ENCODE measurements around the gene TRIAP1.
"Not testable (repeated sequence)": the region's sequence is repeated elsewhere in the genome, so short reads cannot be mapped to it uniquely, and the experiment has no call there.

The TRIAP1 gene

DNA sequence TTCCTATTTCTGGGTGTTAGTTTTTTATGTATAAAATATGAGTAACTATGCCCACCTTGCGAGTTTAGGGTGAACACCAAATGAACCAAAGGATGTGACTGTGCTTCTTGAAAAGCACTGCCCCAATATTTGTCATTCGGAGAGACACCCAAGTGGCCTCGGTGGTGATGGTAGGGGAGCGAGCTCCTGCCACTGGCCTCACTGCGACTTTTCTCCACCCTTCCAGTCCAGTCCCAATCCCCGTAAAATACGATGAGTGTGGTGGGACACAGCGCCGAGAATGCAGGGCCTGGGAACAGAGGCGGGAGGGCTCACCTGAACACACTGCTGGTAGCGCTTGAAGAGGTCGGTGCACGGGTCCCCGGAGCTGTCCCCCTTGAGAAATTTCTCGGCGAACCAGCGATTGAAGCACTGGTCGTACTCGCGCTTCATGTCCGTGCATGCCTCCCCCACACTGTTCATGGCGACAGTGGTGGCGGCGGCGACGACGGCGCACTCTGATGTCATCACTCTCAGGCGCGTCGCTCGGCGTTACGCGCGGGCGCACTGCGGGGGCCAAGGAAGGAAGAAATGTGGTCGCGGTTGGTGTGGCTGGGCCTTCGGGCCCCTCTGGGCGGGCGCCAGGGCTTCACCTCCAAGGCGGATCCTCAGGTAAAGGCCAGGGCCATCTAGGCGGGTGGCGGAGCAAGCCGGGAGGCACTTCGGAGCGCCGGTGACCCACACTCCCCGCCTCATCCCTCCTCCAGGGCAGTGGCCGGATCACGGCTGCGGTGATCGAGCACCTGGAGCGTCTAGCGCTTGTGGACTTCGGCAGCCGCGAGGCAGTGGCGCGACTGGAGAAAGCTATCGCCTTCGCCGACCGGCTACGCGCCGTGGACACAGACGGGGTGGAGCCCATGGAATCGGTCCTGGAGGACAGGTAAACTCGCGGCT lies at the start of gene TRIAP1, which contains the start of gene GATC:
TRIAP1 (minus strand) TSS at position 474 of the 933 bp plus-strand sequence; CDS start at position 462, 12 bp downstream.
GATC (plus strand) TSS at position 534 of the 933 bp plus-strand sequence; CDS start at position 571, 37 bp downstream.
- peak; percentile 81 to 88 for DNase-seq (ENCODE audit: low read depth in 2 of 2)

DNA sequence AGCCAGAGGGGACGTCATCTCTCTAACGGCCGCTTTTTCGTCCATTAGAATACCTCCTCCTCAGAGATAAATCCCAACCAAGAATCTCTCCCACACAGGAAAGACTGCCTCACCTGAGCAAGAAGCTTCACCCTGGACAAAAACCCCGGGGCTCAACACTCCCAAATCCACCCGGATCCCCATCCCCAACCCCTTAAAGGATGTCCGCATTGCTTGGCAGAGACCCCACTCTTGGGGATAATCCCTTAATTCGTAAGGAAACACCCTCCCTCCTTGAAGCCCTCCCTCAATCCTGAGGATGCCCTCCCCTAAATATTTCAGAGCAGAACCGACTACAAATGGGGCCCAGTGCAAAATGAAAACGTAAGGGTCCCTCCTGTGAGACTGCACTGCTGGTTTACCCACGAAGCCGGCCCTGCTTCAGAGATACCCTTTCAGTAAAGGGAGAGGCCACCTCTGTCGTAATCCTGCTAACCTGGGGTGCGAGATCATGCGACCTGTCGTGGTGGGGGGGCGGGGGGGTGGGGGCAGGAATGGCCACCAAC lies 49.1 kb upstream of the TRIAP1 start:
- DNase-seq (ENCODE audit: low read depth in 2 of 2), result no peak

DNA sequence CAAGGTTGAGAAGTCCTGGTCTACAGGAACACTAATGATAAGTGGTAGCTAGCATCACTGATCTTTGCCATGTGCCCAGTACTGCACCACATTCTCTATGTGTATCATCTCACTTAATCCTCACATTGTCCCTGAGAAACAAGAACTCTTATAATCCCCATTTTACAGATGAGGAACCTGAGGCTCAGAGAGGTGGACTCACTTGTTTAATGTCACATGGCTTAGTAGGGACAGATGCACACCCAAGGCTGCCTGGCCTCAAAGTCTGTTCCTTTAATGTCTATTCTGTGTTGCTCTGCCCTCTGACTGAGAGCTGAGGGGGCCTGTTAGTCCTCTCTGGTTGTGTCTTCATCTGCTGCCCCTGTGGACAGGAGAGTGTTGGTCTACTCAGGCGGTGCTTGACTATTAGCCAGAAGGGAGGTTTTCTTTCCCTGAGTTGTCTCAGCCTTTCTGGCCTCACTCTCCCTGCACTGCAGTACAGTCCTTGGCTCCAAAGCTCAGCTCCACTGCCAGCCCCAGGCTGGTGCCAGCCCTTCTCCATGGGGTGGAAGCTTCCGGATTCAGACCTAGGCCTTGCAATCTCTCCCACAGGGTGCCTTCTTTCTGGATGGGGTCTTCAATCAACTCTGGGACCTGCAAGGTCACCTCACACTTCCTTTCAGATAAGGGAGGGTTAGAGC lies 44.8 kb upstream of the TRIAP1 start:
- DNase-seq (ENCODE audit: low read depth in 2 of 2), result no peak

DNA sequence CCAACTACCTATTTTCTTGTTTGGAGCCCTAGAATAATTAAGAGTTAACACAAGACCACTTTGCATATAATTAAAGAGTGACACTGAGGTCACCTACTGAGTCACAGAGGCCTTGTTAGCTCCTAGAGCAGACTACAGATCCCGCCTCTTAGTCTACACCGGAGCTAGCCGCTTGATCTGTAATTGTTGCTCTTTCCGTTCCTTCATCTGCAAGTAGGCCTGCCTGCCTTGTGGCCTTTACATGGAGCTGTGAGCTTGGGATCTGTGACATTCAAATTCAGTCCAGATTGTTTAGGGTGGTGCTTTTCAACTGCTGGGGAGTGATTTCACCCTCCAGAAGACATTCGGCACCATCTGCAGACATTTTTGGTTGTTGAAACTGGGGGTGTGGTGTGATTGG lies 44.1 kb upstream of the TRIAP1 start:
- DNase-seq (ENCODE audit: low read depth in 2 of 2), result no peak

DNA sequence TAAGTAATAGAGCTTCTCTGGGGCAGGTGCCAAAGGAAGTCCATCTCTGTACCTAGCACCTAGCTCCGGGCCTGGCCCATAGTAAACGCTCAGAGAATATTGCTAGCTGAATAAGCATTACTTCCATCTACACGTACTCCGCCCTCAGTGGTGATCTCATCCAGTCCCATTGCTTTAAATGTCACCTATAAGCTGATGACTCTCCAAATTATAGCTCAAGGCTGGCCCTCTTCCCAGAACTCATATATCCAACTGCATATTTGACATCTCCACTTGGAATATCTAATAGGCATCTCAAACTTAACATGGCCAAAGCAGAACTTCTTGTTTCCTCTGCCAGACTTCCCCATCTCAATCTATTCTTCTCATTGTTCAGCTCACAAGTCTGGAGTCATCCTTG lies 42.8 kb upstream of the TRIAP1 start:
- DNase-seq (ENCODE audit: low read depth in 2 of 2), result no peak

DNA sequence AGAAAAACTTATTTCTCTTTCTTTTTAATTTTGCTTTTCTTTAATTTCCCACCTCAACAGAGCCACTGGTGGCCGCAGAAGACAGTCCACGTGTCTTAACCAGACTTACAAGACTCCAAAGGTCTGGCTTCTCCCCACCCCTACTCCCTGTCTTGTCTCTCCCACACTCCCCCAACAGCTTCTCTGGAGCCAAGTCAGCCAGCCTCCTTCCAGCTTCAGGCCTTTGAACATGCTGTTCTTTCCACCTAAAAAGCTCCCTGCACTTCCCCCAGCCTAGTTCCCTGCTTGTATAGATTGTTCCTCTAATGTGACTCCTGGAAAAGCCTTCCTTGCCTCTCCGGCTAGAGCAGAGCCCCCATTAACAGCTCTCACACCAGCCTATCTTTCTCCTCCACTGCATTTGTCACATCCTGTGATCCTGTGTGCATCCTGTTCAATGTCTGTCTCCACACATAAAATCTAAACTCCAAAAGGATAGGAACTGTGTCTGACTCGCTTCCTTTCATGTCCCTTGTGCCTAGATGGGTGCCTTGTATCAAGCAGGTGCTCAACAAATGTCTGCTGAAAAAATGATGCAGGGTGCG lies 42.0 kb upstream of the TRIAP1 start:
- no peak for DNase-seq (ENCODE audit: low read depth in 2 of 2)

DNA sequence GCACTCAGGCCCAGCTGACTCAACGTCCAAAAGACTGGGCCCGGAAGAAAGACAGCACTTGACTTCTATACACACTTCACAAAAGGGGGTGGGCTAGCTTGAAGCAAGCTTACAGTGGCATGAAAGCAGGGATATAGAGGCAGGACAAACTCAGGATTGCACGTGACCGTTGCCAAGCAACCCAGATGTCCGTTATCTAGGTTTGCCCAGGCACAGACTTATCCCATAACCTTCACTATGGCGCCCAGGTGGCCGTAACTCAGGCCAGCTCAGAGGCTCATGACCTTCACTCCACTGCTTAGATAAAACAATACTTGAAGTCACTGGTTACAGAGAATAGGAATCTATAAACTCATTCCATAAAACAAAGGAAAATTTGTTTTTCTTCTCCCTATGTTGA lies 41.4 kb upstream of the TRIAP1 start:
- DNase-seq (ENCODE audit: low read depth in 2 of 2), result not testable (repeated sequence)

DNA sequence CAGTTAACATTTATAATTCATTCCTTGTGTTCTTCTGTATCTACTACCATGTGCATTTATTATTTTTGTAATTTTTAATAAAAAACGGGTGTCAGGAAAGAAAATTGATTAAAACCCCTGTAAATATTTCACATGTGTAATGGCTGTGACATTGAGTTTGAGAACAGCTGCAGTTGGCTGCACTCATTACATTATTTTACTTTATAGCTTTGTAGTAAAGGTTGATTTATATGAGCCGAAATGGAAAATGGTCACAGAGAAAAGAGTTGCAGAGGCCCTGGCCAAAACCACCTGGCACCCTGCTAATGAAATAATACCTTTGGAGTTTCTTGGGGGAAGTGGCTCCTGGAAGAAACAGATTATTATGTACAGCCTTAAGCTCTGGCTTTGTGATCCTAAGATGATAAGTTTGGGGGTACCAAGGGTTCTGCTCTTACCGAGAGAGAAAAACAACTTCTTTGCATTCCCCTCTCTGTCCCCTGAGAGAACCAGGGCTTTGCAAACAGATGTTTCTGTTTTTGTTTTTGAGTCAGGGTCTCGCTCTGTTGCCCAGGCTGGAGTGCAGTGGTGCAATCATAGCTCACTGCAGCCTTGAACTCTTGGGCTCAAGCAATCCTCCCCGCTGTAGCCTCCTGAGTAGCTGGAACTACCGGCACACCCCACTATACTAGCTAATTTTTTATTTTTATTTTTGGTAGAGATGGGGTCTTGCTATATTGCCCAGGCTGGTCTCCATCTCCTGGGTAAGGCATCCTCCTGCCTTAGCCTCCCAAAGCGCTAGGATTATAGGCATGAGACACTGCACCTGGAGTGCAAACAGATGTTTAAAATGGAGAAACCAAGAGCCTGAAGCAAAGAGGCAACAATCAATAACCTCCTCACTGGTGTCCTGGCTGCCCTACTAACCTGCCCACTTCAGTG lies 40.0 kb upstream of the TRIAP1 start:
- DNase-seq (ENCODE audit: low read depth in 2 of 2), result no peak

DNA sequence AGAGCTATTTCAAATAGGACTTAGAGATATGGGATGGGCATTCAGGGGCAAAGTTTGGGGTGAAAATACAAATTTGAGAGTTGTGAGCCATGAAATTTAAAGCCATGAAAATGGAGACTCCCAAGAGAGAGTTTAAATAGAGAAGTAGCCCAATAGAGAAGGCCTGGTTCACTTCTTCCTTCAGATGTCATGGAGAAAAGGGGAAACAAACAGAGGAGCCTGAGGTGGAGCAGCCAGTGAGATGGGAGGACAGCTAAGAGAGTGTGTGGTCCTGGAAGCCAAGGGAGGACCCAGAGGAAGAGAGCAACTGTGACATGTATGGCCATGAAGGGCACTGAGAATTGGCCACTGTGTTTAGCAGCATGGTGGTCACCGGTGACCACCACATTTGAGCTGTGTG lies 37.4 kb upstream of the TRIAP1 start:
- no peak for DNase-seq (ENCODE audit: low read depth in 2 of 2)

DNA sequence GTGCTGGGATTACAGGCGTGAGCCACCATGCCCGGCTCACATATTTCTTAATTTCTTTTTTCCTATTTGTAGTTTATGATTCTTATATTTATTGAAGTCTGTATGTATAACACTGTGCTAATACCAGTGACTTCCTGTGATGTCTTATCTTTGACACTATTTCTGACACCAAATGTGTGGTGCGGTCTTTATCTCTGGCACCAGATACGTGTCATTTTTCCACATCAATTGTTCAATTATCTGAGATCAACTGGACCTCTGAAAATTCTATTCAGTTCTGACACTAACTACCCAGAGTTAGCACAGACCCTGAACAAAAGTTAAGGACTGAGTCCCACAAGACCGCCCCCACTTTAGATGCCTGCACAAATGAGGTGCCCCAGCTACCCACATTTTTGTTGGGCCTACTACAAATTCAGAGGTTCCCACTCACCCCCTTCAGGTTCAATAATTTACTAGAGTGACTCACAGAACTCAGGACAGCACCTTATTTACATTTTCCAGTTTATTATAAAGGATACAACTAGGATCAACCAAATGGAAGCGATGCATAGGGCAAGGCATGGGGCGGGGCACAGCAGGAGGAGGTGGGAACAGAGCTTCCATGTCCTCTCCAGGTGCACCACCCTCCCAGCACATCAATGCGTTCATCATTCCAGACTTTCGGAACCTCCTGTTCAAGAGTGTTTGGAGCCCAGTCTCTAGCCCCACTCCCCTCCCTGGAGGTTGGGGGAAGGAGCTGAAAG lies 35.0 kb upstream of the TRIAP1 start:
- DNase-seq (ENCODE audit: low read depth in 2 of 2), result no peak

DNA sequence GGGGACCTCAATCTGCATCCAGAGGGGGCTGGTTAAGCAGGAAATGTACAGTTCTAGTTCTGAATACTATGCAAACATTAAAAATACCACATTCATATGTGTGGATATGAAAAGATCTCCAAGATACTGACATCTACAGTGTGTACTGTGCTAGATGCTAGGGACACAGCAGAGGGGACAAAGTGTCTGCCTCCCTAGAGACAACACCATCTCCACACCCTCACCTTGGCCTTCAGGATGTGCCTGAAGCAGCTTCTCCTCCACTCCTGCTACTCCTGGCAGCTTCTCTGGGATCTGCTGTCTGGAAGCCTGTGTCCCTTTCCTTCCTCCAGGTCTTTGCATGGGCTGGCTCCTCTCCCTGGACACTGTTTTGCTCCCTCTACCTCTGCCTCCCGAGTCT lies 34.0 kb upstream of the TRIAP1 start:
- no peak for DNase-seq (ENCODE audit: low read depth in 2 of 2)

DNA sequence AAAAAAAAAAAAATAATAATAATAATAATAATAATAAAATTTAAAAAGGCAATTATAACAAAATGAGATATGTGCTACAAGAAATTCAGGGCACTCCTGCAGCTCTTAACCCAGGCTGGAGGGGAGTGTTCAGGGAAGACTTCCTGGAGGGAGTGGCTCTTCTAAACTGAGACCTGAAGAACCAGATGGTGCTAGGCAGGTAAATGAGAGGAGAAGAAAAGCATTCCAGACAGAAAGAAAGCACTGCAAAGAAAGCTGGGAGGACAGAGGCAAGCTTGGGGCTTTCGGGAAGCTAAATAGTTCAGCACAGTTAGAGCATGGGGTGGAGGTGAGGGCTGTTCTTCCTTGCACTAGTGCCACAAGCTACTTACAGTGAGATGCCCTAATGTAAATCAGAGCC lies 33.3 kb upstream of the TRIAP1 start:
- DNase-seq (ENCODE audit: low read depth in 2 of 2), result no peak

DNA sequence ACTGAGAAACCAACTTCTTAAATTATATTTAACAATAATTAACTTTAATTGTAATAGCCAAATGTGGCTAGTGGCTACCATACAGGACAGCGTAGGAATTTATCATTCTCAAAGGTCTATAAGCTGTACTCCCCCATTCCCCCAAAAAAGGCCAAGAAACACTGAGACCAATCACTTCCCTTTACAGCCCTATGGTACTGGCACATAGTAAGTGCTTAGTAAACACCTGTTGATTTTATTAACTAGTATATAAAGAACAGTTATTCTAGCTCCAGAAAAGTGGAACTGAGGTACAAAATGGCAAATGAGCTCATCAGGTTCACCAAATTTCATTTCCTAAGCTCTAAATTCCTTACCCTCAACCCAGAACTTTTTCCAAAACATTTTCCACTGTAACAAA lies 29.5 kb upstream of the TRIAP1 start:
- no peak for DNase-seq (ENCODE audit: low read depth in 2 of 2)

DNA sequence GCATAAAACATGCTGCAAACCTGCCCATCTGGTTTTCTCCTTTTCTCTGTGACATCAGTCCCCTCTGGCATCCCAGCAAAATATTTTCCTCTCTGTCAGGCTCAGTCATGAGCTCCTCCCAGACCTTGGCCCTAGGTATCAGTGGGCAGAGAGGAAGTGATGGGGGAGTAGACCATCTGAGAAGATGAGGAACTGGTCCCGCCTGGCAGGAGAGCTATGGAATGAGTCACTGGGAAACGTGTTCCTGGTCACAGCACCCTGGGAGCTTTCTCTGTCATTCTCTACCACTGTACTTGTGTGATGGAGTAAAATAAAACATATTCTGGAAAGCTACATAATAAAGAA lies 28.4 kb upstream of the TRIAP1 start:
- DNase-seq (ENCODE audit: low read depth in 2 of 2), result no peak

DNA sequence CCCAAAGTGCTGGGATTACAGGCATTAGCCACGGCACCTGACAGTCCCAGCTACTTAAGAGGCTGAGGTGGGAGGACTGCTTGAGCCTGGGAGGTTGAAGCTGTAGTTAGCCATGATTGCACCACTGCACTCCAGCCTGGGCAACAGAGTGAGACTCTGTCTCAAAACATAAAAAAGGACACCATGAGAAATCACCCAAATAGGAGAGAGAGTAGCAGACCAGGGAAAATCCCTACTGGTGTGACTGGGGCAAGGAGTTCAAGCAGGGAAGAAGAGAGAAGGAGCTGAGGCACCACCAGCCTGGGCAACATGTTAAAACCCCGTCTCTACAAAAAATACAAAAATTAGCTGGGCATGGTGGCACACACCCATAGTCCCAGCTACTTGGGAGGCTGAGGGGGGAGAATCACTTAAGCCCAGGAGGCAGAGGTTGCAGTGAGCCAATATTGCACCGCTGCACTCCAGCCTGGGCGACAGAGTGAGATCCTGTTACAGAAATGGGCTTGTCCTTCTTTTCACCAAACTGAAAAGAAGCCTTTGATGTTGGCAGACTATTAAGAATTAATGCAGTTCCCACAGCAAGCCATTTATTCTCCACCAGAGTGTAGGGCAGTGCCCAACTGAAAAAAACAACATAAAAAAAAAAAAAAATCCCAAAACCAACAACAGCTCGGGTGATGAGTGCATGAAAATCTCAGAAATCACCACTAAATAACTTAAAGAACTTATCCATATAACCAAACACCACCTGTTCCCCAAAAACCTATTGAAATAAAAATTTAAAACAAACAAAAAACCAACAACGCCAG lies 27.8 kb upstream of the TRIAP1 start:
- DNase-seq (ENCODE audit: low read depth in 2 of 2), result no peak

DNA sequence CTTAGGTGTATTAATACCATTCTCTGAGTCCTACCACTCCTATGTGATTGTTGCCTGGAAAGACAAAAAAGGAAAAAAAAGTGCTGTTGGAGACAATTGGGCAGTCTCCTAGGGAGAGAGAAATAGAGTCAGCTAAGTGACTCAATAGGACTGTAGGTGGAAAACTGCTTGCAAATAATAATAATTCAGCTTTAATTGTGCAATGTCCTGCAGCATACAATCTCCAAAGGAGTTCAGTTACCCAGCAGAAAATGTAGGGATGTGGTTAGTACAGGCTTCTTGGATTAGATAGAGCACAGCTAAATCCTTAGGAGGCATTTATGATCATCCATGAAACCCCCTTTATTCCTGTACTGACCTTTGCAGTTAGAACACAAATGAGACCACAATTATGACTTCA lies 26.3 kb upstream of the TRIAP1 start:
- no peak for DNase-seq (ENCODE audit: low read depth in 2 of 2)

DNA sequence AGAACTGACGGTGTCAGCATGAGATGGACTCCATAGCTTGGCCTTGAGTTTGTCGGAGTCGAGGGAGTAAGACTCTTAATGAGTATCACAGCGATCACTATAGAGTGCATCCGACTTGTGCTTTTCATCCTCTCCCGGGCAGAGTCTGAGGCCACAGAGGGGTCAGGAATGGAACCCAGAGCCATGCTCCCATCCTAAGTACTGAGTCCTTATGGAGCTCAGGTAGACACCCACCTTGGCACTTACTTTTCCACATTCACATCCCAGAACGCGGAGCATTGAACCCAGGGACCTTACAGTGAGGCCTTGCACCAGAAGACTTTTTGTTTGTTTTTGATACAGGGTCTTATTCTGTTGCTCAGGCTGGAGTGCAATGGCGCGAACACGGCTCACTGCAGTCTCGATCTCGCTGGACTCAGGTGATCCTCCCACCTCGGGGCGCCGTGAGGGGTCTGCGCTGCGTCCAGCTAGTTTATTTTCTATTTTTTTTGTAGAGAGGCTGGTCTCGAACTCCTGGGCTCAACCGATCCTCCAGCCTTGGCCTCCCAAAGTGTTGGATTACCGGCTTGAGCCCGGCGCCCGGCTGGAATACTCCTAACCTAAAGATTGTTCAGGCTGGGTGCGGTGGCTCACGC lies 24.1 kb upstream of the TRIAP1 start:
- peak in 1 of 2 donors; percentile 6 for DNase-seq (ENCODE audit: low read depth in 2 of 2)

DNA sequence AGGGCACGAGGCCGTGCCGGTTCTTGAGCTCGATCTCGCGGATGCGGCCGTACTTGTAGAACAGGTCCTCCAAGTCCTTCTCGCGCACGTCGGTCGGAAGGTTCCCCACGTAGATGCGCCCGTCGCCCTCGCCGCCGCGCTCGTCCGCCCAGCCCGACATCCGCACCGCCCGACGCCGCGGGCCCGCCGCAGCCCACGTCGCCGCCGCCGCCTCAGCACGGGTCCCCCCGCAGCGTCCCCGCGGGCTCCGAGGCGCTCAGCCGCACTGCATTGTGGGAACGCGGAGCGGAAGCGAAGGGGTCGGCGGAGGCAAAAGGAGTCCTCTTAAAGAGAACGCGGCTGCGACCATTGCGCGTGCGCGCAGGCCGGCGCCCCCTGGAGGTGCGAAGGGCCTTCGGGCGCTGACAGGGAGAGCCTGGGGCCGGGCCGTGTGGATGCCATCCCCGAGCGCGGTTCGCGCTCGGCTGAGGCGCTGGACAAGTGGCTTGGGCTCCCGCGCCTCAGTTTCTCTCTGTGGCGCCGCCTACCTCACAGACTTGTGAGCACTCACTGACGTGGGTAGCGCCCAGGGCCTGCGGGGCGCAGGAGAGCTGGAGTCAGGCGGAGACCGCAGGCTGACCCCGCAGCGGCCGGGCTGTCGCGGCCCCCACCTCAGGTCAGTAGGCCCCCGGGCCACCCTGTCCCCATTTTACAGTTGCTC lies 23.4 kb upstream of the TRIAP1 start, which contains the start of gene SRSF9:
SRSF9 (minus strand) TSS at position 299 of the 700 bp plus-strand sequence; CDS start at position 160, 139 bp downstream.
- peak; percentile 95 to 96 for DNase-seq (ENCODE audit: low read depth in 2 of 2)
